Measurements from ENCODE around the gene NCOA3. TPM values are rescaled to one million over a fixed set of nuclear protein-coding genes. Genes with fewer than 3 reads are reported as not detected.

The NCOA3 gene
- total RNA-seq, 1 experiment from 2014 or later = 13.8 TPM

GRCh38 chr20:47629907-47630306, 128.2 kb downstream of the NCOA3 start:
- DNase-seq (ENCODE audit: low read depth) = no peak

- no peak for DNase-seq (ENCODE audit: low read depth)
These were observed 129.4 kb downstream of the NCOA3 start for GRCh38 chr20:47631078-47631477.

- DNase-seq (ENCODE audit: low read depth) = no peak
These were observed 133.6 kb downstream of the NCOA3 start for GRCh38 chr20:47635256-47635655.

GRCh38 chr20:47638851-47639250, 137.2 kb downstream of the NCOA3 start:
- DNase-seq (ENCODE audit: low read depth) = no peak

- no peak for DNase-seq (ENCODE audit: low read depth)
These were observed 140.4 kb downstream of the NCOA3 start for GRCh38 chr20:47642118-47642517.

- no peak for DNase-seq (ENCODE audit: low read depth)
These were observed 140.9 kb downstream of the NCOA3 start for GRCh38 chr20:47642624-47643023.

GRCh38 chr20:47645632-47646031, 143.9 kb downstream of the NCOA3 start:
- DNase-seq (ENCODE audit: low read depth) = no peak

- DNase-seq (ENCODE audit: low read depth) = no peak
These were observed 146.3 kb downstream of the NCOA3 start for GRCh38 chr20:47647994-47648393.

GRCh38 chr20:47648943-47649342, 147.3 kb downstream of the NCOA3 start:
- no peak for DNase-seq (ENCODE audit: low read depth)

GRCh38 chr20:47652301-47652700, 150.6 kb downstream of the NCOA3 start:
- DNase-seq (ENCODE audit: low read depth) = no peak

- DNase-seq (ENCODE audit: low read depth) = no peak
These were observed 151.1 kb downstream of the NCOA3 start for GRCh38 chr20:47652794-47653193.

- DNase-seq (ENCODE audit: low read depth) = no peak
These were observed 152.2 kb downstream of the NCOA3 start for GRCh38 chr20:47653869-47654268.

- DNase-seq (ENCODE audit: low read depth) = no peak
These were observed 152.7 kb downstream of the NCOA3 start for GRCh38 chr20:47654370-47654769.

- no peak for DNase-seq (ENCODE audit: low read depth)
These were observed 153.9 kb downstream of the NCOA3 start for GRCh38 chr20:47655635-47656034.

GRCh38 chr20:47656318-47656717, 154.6 kb downstream of the NCOA3 start:
- DNase-seq (ENCODE audit: low read depth) = no peak

GRCh38 chr20:47659904-47660601, 158.4 kb downstream of the NCOA3 start:
- DNase-seq (ENCODE audit: low read depth) = no peak

GRCh38 chr20:47660602-47660905, 158.9 kb downstream of the NCOA3 start:
- no peak for DNase-seq (ENCODE audit: low read depth)

- DNase-seq (ENCODE audit: low read depth) = no peak
These were observed 159.5 kb downstream of the NCOA3 start for GRCh38 chr20:47660983-47661700.

- DNase-seq (ENCODE audit: low read depth) = no peak
These were observed 160.0 kb downstream of the NCOA3 start for GRCh38 chr20:47661714-47662113.

- no peak for DNase-seq (ENCODE audit: low read depth)
These were observed 161.0 kb downstream of the NCOA3 start for GRCh38 chr20:47662483-47663353.

GRCh38 chr20:47663354-47664067, 161.8 kb downstream of the NCOA3 start:
- peak; percentile 68 for DNase-seq (ENCODE audit: low read depth)

GRCh38 chr20:47664068-47664437, 162.4 kb downstream of the NCOA3 start:
- no peak for DNase-seq (ENCODE audit: low read depth)

Data from HT1080 (cell line).